Astrocyte (in vitro differentiated cells and primary cell): ENCODE measurements around the gene USP49.

Experiments used
- EZH2 ChIP-seq: IDR thresholded peaks from 2 replicates; pipeline ENCODE4 v1.6.1; 2012; ENCODE audit warnings: mild to moderate bottlenecking, low read length, inconsistent platforms; ENCODE audit not compliant: insufficient read depth
- TF ChIP-seq, protein P1 (sequence below): IDR thresholded peaks from 2 replicates; pipeline ENCODE4 v1.5.1; 2011; ENCODE audit warnings: low read depth, mild to moderate bottlenecking, inconsistent platforms, low read length, moderate library complexity; ENCODE audit not compliant: insufficient read depth

DNA sequence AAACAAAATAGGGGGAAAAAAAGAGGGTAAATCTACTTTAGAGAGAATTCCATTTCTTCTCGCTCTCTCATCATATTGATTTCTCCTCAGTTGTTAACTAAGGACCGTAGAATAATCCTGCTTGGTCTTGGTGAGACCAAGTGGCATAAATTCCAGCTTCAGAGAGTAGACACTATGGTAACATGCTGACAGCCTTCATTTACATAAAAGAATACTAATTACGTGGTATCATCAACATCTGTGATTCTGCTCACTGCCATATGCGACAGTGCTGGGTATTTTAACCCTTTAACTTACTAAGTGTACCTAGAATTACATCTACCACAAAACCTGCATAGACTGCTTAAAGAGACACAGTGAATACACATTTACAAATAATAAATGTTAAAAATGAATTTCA lies 80.5 kb downstream of the USP49 start:
- no peak for TF ChIP-seq EZH2
- TF ChIP-seq, protein P1, sequence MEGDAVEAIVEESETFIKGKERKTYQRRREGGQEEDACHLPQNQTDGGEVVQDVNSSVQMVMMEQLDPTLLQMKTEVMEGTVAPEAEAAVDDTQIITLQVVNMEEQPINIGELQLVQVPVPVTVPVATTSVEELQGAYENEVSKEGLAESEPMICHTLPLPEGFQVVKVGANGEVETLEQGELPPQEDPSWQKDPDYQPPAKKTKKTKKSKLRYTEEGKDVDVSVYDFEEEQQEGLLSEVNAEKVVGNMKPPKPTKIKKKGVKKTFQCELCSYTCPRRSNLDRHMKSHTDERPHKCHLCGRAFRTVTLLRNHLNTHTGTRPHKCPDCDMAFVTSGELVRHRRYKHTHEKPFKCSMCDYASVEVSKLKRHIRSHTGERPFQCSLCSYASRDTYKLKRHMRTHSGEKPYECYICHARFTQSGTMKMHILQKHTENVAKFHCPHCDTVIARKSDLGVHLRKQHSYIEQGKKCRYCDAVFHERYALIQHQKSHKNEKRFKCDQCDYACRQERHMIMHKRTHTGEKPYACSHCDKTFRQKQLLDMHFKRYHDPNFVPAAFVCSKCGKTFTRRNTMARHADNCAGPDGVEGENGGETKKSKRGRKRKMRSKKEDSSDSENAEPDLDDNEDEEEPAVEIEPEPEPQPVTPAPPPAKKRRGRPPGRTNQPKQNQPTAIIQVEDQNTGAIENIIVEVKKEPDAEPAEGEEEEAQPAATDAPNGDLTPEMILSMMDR: no peak
